Measurements from ENCODE around the gene MEIS1.

- TF ChIP-seq CTCF (IDR thresholded peaks at IDR 0.05) = no peak
- no peak for TF ChIP-seq POLR2A (IDR thresholded peaks at IDR 0.05)
Observed at GRCh38 chr2:66559672-66560071, 124.7 kb downstream of the MEIS1 start.

All from lower leg skin (tissue), 3 donors.